Upper lobe of left lung (tissue), 4 donors: ENCODE data around the gene NFIB.

Source experiments
- EP300 ChIP-seq, 4 donors: sonication (generic); formaldehyde crosslinking; IDR thresholded peaks; one replicate each; pipeline ENCODE4 v1.5.1; 2017; ENCODE audit warnings: antibody characterized with exemption in 4 of 4, control low read depth in 2 of 4
- POLR2A ChIP-seq, 4 donors: fragments of 450-650 bp; IDR thresholded peaks; one replicate each; pipeline ENCODE4 v1.5.1; 2016 to 2017; ENCODE audit warnings: antibody characterized with exemption in 4 of 4, mild to moderate bottlenecking in 2 of 4
- TF ChIP-seq, protein P1 (sequence below), 6 experiments: fragments of 450-650 bp in 4 of 6; fragments of 200-600 bp in 2 of 6; sonication (generic) in 2 of 6; IDR thresholded peaks; one replicate each; pipeline ENCODE4 v1.5.1; 2016 to 2019; ENCODE audit warnings: antibody characterized with exemption in 6 of 6

DNA sequence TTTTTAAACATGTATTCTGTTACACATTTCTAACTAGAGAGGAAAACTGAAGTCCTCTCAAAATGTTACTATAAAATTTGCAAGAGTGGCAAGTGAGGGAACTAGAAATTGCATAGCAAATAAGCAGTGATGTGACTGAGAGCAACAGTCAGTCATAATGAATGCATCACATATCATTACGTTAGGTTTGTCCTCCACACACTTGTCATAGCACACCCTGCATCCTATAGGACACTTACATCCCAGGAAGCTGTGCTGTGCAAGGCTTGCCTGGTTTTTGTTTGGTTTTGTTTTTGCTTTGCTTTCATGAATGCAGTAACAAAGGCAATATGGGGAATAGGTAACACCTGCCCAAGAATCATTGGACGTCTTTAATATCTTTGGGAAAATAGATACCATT lies 10.8 kb downstream of the NFIB start:
- TF ChIP-seq, protein P1, sequence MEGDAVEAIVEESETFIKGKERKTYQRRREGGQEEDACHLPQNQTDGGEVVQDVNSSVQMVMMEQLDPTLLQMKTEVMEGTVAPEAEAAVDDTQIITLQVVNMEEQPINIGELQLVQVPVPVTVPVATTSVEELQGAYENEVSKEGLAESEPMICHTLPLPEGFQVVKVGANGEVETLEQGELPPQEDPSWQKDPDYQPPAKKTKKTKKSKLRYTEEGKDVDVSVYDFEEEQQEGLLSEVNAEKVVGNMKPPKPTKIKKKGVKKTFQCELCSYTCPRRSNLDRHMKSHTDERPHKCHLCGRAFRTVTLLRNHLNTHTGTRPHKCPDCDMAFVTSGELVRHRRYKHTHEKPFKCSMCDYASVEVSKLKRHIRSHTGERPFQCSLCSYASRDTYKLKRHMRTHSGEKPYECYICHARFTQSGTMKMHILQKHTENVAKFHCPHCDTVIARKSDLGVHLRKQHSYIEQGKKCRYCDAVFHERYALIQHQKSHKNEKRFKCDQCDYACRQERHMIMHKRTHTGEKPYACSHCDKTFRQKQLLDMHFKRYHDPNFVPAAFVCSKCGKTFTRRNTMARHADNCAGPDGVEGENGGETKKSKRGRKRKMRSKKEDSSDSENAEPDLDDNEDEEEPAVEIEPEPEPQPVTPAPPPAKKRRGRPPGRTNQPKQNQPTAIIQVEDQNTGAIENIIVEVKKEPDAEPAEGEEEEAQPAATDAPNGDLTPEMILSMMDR (IDR thresholded peaks at IDR 0.05) = no peak
- no peak for TF ChIP-seq EP300 (IDR thresholded peaks at IDR 0.05)
- no peak for TF ChIP-seq POLR2A (IDR thresholded peaks at IDR 0.05)
